OCI-LY1 (cell line): ENCODE results near the gene STAT3.

Source experiments
- EZH2 ChIP-seq: fragments of 200-600 bp; sonication (generic), shearing (Covaris generic); IDR thresholded peaks from 2 replicates; pipeline ENCODE4 v1.8.0; 2017; ENCODE audit warnings: borderline replicate concordance, mixed run types, mild to moderate bottlenecking, antibody characterized with exemption, low read length, moderate library complexity, mixed read lengths
- TF ChIP-seq, protein P1 (sequence below): fragments of 200-600 bp; sonication (generic), shearing (Covaris generic); IDR thresholded peaks from 2 replicates; pipeline ENCODE4 v1.5.1; 2017; ENCODE audit warnings: mild to moderate bottlenecking, antibody characterized with exemption, low read length, moderate library complexity, mixed read lengths

DNA sequence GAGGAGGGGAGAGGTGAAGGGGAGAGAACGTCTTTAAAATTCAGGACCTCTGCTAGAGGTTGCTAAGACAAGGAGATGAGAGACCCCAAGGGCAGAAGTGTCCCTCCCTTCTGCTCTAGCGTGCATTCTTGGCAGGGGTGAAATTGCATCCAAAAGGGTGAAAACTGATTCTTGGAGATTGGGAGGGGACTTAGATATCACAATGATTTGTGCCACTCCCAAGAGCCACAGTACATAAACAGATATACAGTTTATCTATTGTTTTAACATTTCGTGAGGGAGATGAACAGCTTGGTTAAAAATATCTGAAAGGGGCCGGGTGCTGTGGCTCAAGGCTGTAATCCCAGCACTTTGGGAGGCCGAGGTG lies 22.1 kb upstream of the STAT3 start:
- TF ChIP-seq, protein P1, sequence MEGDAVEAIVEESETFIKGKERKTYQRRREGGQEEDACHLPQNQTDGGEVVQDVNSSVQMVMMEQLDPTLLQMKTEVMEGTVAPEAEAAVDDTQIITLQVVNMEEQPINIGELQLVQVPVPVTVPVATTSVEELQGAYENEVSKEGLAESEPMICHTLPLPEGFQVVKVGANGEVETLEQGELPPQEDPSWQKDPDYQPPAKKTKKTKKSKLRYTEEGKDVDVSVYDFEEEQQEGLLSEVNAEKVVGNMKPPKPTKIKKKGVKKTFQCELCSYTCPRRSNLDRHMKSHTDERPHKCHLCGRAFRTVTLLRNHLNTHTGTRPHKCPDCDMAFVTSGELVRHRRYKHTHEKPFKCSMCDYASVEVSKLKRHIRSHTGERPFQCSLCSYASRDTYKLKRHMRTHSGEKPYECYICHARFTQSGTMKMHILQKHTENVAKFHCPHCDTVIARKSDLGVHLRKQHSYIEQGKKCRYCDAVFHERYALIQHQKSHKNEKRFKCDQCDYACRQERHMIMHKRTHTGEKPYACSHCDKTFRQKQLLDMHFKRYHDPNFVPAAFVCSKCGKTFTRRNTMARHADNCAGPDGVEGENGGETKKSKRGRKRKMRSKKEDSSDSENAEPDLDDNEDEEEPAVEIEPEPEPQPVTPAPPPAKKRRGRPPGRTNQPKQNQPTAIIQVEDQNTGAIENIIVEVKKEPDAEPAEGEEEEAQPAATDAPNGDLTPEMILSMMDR, result no peak
- TF ChIP-seq EZH2, result no peak
